Measurements from ENCODE around the gene SCUBE3. TPM values are rescaled to one million over a fixed set of nuclear protein-coding genes. Genes with fewer than 3 reads are reported as not detected.

Gene SCUBE3
- total and polyA plus RNA-seq, 2 of the 8 experiments (the other 6 are each of a cell fraction or from before 2014, with no cell fraction given), result 0.80 to 1.0 TPM

GRCh38 chr6:35216851-35217811 is 3.4 kb downstream of the SCUBE3 start (continued):
- no peak for TF ChIP-seq CHD7 (IDR thresholded peaks at IDR 0.05; ENCODE audit: insufficient replicate concordance, low read length)
- TF ChIP-seq TBP (IDR thresholded peaks at IDR 0.05; ENCODE audit: low read depth, low read length), result no peak
- no peak for TF ChIP-seq RNF2 (IDR thresholded peaks at IDR 0.05; ENCODE audit: borderline replicate concordance, low read depth, low read length, missing control alignments, poor library complexity, severe bottlenecking)

Data from H1 (cell line).